BLaER1 treated with 17β-estradiol and CSF1 and Interleukin-3, amounts not matched to agents 10 nM and 100 nM (cell line): ENCODE measurements around the gene DHH.

Experiments
- H3K27ac ChIP-seq, 11 experiments: shearing (Covaris generic); formaldehyde crosslinking; 2 replicates each; pipeline ENCODE4 v1.8.1; 2022
- H3K27me3 ChIP-seq, 11 experiments: shearing (Covaris generic); formaldehyde crosslinking; 2 replicates each; pipeline ENCODE4 v1.8.1; 2022
- H3K36me3 ChIP-seq, 11 experiments: shearing (Covaris generic); formaldehyde crosslinking; 2 replicates each; pipeline ENCODE4 v1.8.1; 2022
- H3K4me1 ChIP-seq, 10 experiments: shearing (Covaris generic); formaldehyde crosslinking; 2 replicates each; pipeline ENCODE4 v1.8.1; 2022
- H3K4me2 ChIP-seq, 11 experiments: shearing (Covaris generic); formaldehyde crosslinking; 2 replicates each; pipeline ENCODE4 v1.8.1; 2022
- H3K4me3 ChIP-seq, 10 experiments: shearing (Covaris generic); formaldehyde crosslinking; 2 replicates each; pipeline ENCODE4 v1.8.1; 2022
- H3K9ac ChIP-seq, 11 experiments: shearing (Covaris generic); formaldehyde crosslinking; 2 replicates each; pipeline ENCODE4 v1.8.1; 2022
- H3K9me3 ChIP-seq, 11 experiments: shearing (Covaris generic); formaldehyde crosslinking; replicated peaks in 1 of 11; 2 replicates each; pipeline ENCODE4 v1.8.1; 2022
- H4K20me1 ChIP-seq, 11 experiments: shearing (Covaris generic); formaldehyde crosslinking; 2 replicates each; pipeline ENCODE4 v1.8.1; 2022
- Cebpa-rat ChIP-seq, 11 experiments: shearing (Covaris generic); IDR thresholded peaks; 2 replicates each; pipeline ENCODE4 v1.8.1; 2022

Gene DHH

GRCh38 chr12:49043856-49044258, 50.7 kb downstream of the DHH start:
- no peak for TF ChIP-seq Cebpa-rat (IDR thresholded peaks at IDR 0.05)
- Histone ChIP-seq H3K4me3 (no peak overlapping the region), H3K36me3 (peaks cover 100% of the 10 kb centered on the region in 11 experiments), H3K4me2 (no peak overlapping the region), H3K27me3 (no peaks in the 10 kb centered on the region), H3K27ac (no peak overlapping the region), H3K9me3 (no peaks in the 10 kb centered on the region), H3K9ac (no peak overlapping the region), H3K4me1 (no peaks in the 10 kb centered on the region), H4K20me1 (peaks cover 43 to 100% (median 95%) of the 10 kb centered on the region in 11 experiments)

- no peak overlapping the region for H3K4me3 ChIP-seq
- H3K9me3 ChIP-seq: no peaks in the 10 kb centered on the region
- no peak for TF ChIP-seq Cebpa-rat (IDR thresholded peaks at IDR 0.05)
- H3K4me1 ChIP-seq: no peaks in the 10 kb centered on the region
- no peak overlapping the region for H3K4me2 ChIP-seq
- H3K27me3 ChIP-seq: no peaks in the 10 kb centered on the region
- no peak overlapping the region for H3K9ac ChIP-seq
- peaks cover 41 to 100% (median 95%) of the 10 kb centered on the region in 11 experiments for H4K20me1 ChIP-seq
- H3K27ac ChIP-seq: no peak overlapping the region
- peaks cover 100% of the 10 kb centered on the region in 11 experiments for H3K36me3 ChIP-seq
These were observed 51.4 kb downstream of the DHH start for GRCh38 chr12:49043241-49043640.

- Histone ChIP-seq H3K4me3 (no peak overlapping the region), H3K27me3 (no peaks in the 10 kb centered on the region), H3K27ac (no peak overlapping the region), H3K4me1 (no peaks in the 10 kb centered on the region), H3K9me3 (no peaks in the 10 kb centered on the region), H4K20me1 (peaks cover 44 to 100% (median 95%) of the 10 kb centered on the region in 11 experiments), H3K36me3 (peaks cover 100% of the 10 kb centered on the region in 11 experiments), H3K9ac (no peak overlapping the region), H3K4me2 (no peak overlapping the region)
- no peak for TF ChIP-seq Cebpa-rat (IDR thresholded peaks at IDR 0.05)
These were observed 52.6 kb downstream of the DHH start for GRCh38 chr12:49041881-49042484.

GRCh38 chr12:49041036-49041880, 53.3 kb downstream of the DHH start:
- no peak for TF ChIP-seq Cebpa-rat (IDR thresholded peaks at IDR 0.05)
- Histone ChIP-seq H3K4me1 (no peaks in the 10 kb centered on the region), H3K27ac (no peak overlapping the region), H3K36me3 (peaks cover 100% of the 10 kb centered on the region in 11 experiments), H3K27me3 (no peaks in the 10 kb centered on the region), H3K9me3 (no peaks in the 10 kb centered on the region), H3K9ac (no peak overlapping the region), H3K4me3 (no peak overlapping the region), H3K4me2 (no peak overlapping the region), H4K20me1 (peaks cover 51 to 100% (median 95%) of the 10 kb centered on the region in 11 experiments)

GRCh38 chr12:49040364-49040855, 54.2 kb downstream of the DHH start:
- Histone ChIP-seq H3K27ac (no peak overlapping the region), H3K9me3 (no peaks in the 10 kb centered on the region), H3K4me1 (no peaks in the 10 kb centered on the region), H4K20me1 (peaks cover 59 to 100% (median 98%) of the 10 kb centered on the region in 11 experiments), H3K4me2 (no peak overlapping the region), H3K9ac (no peak overlapping the region), H3K27me3 (no peaks in the 10 kb centered on the region), H3K4me3 (no peak overlapping the region), H3K36me3 (peaks cover 99 to 100% (median 100%) of the 10 kb centered on the region in 11 experiments)
- TF ChIP-seq Cebpa-rat (IDR thresholded peaks at IDR 0.05): no peak

GRCh38 chr12:49039421-49040363, 54.9 kb downstream of the DHH start:
- no peaks in the 10 kb centered on the region for H3K4me1 ChIP-seq
- no peaks in the 10 kb centered on the region for H3K9me3 ChIP-seq
- TF ChIP-seq Cebpa-rat (IDR thresholded peaks at IDR 0.05): no peak
- H3K27me3 ChIP-seq: no peaks in the 10 kb centered on the region
- H3K4me2 ChIP-seq: no peak overlapping the region
- no peak overlapping the region for H3K27ac ChIP-seq
- H3K4me3 ChIP-seq: no peak overlapping the region
- H3K9ac ChIP-seq: no peak overlapping the region
- H4K20me1 ChIP-seq: peaks cover 62 to 100% (median 100%) of the 10 kb centered on the region in 11 experiments
- H3K36me3 ChIP-seq: peaks cover 99 to 100% (median 100%) of the 10 kb centered on the region in 11 experiments

GRCh38 chr12:49038291-49038955, 56.2 kb downstream of the DHH start:
- Histone ChIP-seq H4K20me1 (peaks cover 64 to 100% (median 100%) of the 10 kb centered on the region in 11 experiments), H3K27ac (no peak overlapping the region), H3K4me3 (no peak overlapping the region), H3K27me3 (no peaks in the 10 kb centered on the region), H3K4me2 (no peak overlapping the region), H3K4me1 (no peaks in the 10 kb centered on the region), H3K36me3 (peaks cover 99 to 100% (median 100%) of the 10 kb centered on the region in 11 experiments), H3K9me3 (no peaks in the 10 kb centered on the region), H3K9ac (no peak overlapping the region)
- no peak for TF ChIP-seq Cebpa-rat (IDR thresholded peaks at IDR 0.05)

- Histone ChIP-seq H3K4me3 (no peak overlapping the region), H4K20me1 (peaks cover 64 to 100% (median 100%) of the 10 kb centered on the region in 11 experiments), H3K36me3 (peaks cover 99 to 100% (median 100%) of the 10 kb centered on the region in 11 experiments), H3K9ac (no peak overlapping the region), H3K9me3 (no peaks in the 10 kb centered on the region), H3K4me1 (no peaks in the 10 kb centered on the region), H3K27me3 (no peaks in the 10 kb centered on the region), H3K4me2 (no peak overlapping the region), H3K27ac (no peak overlapping the region)
- no peak for TF ChIP-seq Cebpa-rat (IDR thresholded peaks at IDR 0.05)
These were observed 56.7 kb downstream of the DHH start for GRCh38 chr12:49037947-49038237.
